ENCODE measurements around the gene MAPK8. TPM values are rescaled to one million over a fixed set of nuclear protein-coding genes. Genes with fewer than 3 reads are reported as not detected.

The MAPK8 gene
- total RNA-seq, 1 donor from 2014 or later = 53.7 TPM

DNA sequence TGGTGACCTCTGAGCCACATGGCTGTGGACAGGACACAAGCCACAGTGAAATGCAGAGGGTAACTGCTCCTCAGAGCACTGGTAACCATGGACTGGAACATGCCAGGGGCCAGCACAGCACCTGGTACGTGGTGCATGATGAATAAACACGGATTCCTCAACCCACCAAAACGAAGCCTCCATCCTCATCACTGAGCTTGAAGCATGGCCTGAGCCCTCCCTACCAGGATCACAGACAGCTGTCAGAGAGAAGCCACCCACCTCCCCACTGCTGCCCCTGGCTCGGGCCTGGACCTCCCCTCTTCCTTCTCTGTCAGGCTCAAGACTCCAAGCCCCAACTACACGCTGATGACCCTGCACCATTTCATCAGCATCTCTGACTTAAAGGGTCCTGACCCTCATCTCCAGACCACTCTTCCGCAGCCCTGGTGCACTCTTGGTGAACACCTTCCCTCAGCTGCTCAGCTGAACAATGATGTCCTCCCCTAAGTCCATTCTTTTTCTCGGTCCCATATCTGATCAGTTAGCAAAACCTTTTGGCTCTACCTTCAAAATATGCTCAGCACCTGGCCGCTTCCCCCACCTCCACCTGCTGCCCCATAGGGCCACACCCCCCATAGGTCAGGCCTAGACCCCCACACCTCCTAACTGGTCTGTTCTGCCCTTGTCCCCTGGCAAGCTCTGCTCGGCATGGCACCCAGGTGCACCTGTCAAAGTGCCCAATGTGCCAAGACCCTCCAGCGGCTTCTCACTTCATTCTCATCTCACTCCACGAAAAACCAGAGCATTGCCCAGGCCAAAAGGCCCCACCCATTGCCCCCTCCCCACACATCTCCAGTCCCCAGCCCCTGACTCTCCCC is 141.1 kb downstream of the MAPK8 start:
- TF ChIP-seq, protein P1, sequence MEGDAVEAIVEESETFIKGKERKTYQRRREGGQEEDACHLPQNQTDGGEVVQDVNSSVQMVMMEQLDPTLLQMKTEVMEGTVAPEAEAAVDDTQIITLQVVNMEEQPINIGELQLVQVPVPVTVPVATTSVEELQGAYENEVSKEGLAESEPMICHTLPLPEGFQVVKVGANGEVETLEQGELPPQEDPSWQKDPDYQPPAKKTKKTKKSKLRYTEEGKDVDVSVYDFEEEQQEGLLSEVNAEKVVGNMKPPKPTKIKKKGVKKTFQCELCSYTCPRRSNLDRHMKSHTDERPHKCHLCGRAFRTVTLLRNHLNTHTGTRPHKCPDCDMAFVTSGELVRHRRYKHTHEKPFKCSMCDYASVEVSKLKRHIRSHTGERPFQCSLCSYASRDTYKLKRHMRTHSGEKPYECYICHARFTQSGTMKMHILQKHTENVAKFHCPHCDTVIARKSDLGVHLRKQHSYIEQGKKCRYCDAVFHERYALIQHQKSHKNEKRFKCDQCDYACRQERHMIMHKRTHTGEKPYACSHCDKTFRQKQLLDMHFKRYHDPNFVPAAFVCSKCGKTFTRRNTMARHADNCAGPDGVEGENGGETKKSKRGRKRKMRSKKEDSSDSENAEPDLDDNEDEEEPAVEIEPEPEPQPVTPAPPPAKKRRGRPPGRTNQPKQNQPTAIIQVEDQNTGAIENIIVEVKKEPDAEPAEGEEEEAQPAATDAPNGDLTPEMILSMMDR (IDR thresholded peaks at IDR 0.05; ENCODE audit: unreplicated experiment) = no peak
- peaks cover 6% of the 10 kb centered on the region for H3K36me3 Mint-ChIP-seq (ENCODE audit: low read depth, unreplicated experiment)
- no peak for DNase-seq (ENCODE audit: low spot score)
- H3K4me3 Mint-ChIP-seq (ENCODE audit: unreplicated experiment) = no peak overlapping the region
- H3K4me1 Mint-ChIP-seq (ENCODE audit: unreplicated experiment) = peaks cover 11% of the 10 kb centered on the region
- H3K27ac Mint-ChIP-seq (ENCODE audit: unreplicated experiment) = peak overlapping the region; percentile 15
- H3K9me3 Mint-ChIP-seq (ENCODE audit: unreplicated experiment) = no peaks in the 10 kb centered on the region
- H3K27me3 Mint-ChIP-seq (ENCODE audit: unreplicated experiment) = peaks cover 10% of the 10 kb centered on the region

DNA sequence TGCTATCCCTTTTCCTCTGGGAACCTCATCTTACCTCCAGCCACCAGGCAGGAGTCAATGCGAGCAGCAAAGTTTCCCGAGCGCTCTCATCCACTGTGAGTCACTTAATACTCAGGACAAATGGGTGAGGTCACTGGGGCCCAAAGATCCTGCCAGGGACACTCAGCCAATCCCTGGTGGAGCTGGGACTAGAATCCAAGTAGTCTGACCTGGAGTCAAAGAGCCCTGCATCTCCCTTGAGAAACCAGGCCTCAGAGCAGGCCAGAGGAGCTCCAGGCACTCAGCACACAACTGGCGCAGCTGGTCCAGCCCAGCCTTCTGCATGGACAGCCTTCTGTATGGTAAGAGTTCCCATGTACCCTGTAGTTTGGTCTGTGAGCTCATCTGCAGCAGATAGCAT is 142.3 kb downstream of the MAPK8 start:
- no peak overlapping the region for H3K4me3 Mint-ChIP-seq (ENCODE audit: unreplicated experiment)
- TF ChIP-seq, protein P1 (IDR thresholded peaks at IDR 0.05; ENCODE audit: unreplicated experiment) = no peak
- H3K27me3 Mint-ChIP-seq (ENCODE audit: unreplicated experiment) = peaks cover 10% of the 10 kb centered on the region
- no peak for DNase-seq (ENCODE audit: low spot score)
- peaks cover 11% of the 10 kb centered on the region for H3K4me1 Mint-ChIP-seq (ENCODE audit: unreplicated experiment)
- no peaks in the 10 kb centered on the region for H3K9me3 Mint-ChIP-seq (ENCODE audit: unreplicated experiment)
- peaks cover 6% of the 10 kb centered on the region for H3K36me3 Mint-ChIP-seq (ENCODE audit: low read depth, unreplicated experiment)
- no peak overlapping the region for H3K27ac Mint-ChIP-seq (ENCODE audit: unreplicated experiment)

DNA sequence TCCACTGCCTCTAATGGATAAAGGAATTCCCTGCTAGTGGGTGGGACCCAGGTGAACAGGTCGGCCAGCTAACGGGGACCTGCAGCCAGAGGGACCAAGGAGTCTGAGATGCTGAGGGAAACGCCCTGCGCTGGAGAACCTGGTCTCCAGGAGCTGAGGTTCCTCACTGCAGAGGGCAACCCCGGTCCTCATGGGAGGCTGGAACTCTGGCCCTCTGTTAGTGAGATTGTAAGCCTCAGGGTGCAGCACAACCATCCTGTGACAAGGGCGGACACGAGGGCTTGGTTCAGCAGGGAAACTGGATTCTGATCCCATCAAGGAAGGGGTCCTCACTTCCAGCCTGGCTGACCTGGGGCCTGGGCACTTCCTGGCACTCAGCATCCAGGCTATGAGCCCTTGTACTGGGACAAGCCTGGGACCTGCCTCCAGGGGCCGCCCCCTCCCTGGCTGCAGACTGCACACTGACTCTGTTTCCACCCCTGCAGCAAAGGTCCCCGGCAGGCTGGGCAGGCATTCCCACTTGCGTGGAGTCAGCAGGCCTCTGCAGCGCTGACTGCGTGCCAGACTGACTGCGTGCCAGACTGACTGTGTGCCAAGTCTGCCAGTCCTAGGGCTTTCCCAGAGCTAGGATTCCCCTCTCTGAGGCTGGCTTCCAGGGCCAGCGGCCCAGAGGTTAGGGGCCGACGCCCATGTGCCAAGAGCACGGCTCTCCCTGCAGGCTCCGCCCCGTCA is 143.2 kb downstream of the MAPK8 start:
- no peak for DNase-seq (ENCODE audit: low spot score)
- TF ChIP-seq, protein P1 (IDR thresholded peaks at IDR 0.05; ENCODE audit: unreplicated experiment) = no peak
- Mint-ChIP-seq H3K4me1 (ENCODE audit: unreplicated experiment) (peaks cover 8% of the 10 kb centered on the region), H3K36me3 (ENCODE audit: low read depth, unreplicated experiment) (peaks cover 6% of the 10 kb centered on the region), H3K27me3 (ENCODE audit: unreplicated experiment) (peaks cover 10% of the 10 kb centered on the region), H3K4me3 (ENCODE audit: unreplicated experiment) (no peak overlapping the region), H3K27ac (ENCODE audit: unreplicated experiment) (no peak overlapping the region), H3K9me3 (ENCODE audit: unreplicated experiment) (no peaks in the 10 kb centered on the region)

DNA sequence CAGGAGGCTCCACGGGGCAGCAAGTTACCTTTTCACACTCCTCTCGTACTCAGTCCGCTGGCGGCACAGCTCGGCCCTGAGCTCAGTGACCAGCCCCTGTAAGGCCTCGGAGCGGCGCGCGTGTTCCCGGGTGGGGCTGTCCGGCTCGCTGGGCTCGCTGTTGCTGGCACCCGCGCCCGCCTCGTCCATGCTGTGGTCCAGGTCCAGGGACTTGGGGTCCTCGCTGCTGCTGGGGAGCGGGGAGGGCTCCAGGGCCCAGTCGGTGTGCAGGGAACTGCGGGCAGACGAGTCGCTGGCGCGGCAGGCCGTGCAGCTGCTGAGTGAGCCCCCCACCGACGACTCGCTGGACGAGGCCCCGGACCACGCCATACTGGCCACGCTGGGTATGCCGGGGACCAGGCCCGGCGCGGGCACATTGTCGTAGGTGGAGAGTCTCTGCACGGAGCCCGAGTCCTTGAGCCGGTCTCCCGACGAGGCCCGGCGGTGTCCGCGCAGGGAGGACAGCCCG is 143.8 kb downstream of the MAPK8 start:
- TF ChIP-seq, protein P1 (IDR thresholded peaks at IDR 0.05; ENCODE audit: unreplicated experiment) = no peak
- no peaks in the 10 kb centered on the region for H3K9me3 Mint-ChIP-seq (ENCODE audit: unreplicated experiment)

More for the DNA sequence above, 143.8 kb downstream of the MAPK8 start:
- DNase-seq (ENCODE audit: low spot score) = no peak
- H3K4me1 Mint-ChIP-seq (ENCODE audit: unreplicated experiment) = peaks cover 3% of the 10 kb centered on the region
- no peak overlapping the region for H3K27ac Mint-ChIP-seq (ENCODE audit: unreplicated experiment)
- no peak overlapping the region for H3K4me3 Mint-ChIP-seq (ENCODE audit: unreplicated experiment)
- peaks cover 10% of the 10 kb centered on the region for H3K27me3 Mint-ChIP-seq (ENCODE audit: unreplicated experiment)
- H3K36me3 Mint-ChIP-seq (ENCODE audit: low read depth, unreplicated experiment) = peaks cover 6% of the 10 kb centered on the region

Data from endothelial cell (in vitro differentiated cells).